Activated T-cell treated with anti-CD3 and anti-CD28 coated beads for 4 hours (primary cell): ENCODE data around the gene PCDH9.
"Not testable (repeated sequence)": the region's sequence is repeated elsewhere in the genome, so short reads cannot be mapped to it uniquely, and the experiment has no call there.

Experiments used
- DNase-seq: peaks from one replicate; pipeline ENCODE4 v3.0.0-alpha.2; 2020

PCDH9 gene

GRCh38 chr13:66312312-66313087 lies 917.6 kb downstream of the PCDH9 start:
- no peak for DNase-seq

- no peak for DNase-seq
Measured at GRCh38 chr13:66305961-66306617, 924.0 kb downstream of the PCDH9 start.

GRCh38 chr13:66301482-66301881 lies 928.7 kb downstream of the PCDH9 start:
- DNase-seq: no peak

DNA sequence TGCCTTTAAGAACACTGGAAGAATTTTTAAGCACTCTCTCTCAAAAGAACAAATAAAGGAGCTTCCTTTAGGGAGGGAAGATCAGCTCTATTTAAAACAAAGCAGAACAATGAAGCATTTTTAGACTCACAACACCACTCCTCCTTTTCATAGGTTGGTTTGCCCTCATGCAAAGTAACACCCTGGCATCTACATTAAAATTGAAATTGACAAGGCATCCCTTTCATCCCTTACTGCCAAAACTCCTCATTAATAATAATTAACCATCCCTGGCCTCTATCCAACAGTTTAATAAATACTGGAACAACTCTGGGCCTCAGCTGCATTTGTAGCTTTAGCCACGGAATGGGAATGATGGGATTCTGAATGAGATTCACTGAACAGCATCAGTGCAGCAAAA lies 929.1 kb downstream of the PCDH9 start:
- no peak for DNase-seq

DNA sequence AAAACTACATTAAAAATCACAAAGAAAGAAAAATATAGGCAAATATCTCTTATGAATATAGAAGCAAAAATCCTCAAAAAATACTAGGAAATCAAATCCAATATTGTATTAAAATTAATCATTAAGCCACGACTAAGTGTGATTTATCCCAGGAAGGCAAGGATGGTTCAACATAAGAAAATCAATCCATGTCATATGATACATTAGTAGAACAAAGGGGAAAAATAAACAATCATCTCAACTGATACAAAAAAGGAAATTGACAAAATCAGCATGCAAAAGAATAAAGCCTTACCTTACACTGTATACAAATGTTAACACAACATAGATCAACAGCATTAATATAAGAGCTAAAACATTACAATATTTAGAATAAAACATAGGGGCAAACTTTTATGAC lies 933.3 kb downstream of the PCDH9 start:
- DNase-seq: no peak

DNA sequence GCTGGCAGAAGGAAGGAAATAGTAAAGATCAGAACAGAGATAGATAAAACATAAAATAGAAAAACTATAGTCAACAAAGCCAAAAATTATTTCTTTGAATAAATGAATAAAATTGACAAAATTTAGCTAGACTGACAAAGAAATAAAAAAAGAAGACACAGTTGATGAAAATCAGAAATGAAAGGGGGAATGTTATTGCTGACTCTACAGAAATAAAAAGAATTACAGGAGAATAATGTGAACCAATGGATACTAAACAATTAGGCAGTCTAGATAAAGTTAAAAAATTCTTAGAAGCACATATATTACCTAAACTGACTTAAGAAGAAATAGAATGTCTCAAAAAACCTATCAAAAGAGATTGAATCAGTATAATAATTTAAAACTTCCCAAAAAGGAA lies 933.8 kb downstream of the PCDH9 start:
- DNase-seq: no peak

GRCh38 chr13:66286806-66287205 lies 943.3 kb downstream of the PCDH9 start:
- DNase-seq: not testable (repeated sequence)

DNA sequence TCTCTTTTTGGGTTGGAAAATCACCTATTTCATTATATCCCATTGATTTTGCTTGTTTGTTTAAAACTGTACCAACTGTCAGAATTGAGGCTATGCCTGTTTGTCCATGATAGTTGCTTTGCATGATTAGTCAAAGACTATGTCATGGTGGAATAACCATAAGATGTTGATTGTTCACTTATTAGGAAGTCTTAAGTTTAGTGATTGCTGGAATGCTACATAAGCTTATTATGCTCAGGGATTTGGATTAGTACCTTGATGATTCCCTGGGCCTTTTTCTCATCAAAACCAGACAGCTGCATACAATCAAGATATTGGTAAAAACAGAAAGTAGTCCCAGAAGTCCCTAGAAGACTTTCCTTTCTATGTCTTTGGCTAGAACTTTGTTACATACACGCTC lies 954.7 kb downstream of the PCDH9 start:
- DNase-seq: no peak

GRCh38 chr13:66273011-66273410 lies 957.1 kb downstream of the PCDH9 start:
- DNase-seq: no peak

DNA sequence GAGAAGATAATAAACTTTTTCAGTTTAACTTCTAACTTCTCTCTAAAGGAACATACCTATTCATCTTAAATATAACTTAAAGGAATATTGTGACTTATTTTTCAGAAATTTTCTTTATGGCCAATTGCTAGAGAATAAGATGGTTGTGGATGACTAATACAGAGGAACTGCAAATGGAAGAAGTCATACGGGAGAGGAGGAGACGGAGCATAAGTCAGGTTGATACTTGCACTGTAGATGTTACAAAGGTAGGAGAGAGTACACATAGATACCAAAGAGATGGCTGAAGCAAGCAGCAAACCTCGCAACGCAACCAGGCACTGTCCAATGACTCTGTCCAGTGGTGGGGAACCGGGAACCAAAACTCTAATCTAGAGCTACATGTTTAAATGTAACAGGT lies 963.4 kb downstream of the PCDH9 start:
- DNase-seq: no peak

GRCh38 chr13:66266348-66266747 lies 963.8 kb downstream of the PCDH9 start:
- no peak for DNase-seq

DNA sequence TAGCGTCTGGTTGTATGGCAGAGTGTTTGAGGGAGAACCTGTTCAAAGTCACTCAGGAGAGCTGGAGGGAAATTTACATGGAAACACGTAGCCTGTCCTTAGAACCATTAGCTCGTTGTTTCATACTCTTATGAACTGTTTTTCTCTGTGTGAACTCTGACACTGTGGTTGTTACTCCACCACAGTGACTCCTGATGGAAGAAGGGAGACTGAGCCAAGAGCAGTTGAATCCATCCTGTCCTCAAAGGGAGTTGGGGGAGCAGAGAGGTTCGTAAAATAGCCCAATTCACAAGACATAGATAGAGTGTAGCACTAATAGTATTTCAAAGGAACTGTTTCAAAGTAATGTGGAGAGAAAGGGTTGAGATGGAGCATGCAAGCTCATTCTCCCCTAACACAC lies 964.8 kb downstream of the PCDH9 start:
- DNase-seq: no peak

DNA sequence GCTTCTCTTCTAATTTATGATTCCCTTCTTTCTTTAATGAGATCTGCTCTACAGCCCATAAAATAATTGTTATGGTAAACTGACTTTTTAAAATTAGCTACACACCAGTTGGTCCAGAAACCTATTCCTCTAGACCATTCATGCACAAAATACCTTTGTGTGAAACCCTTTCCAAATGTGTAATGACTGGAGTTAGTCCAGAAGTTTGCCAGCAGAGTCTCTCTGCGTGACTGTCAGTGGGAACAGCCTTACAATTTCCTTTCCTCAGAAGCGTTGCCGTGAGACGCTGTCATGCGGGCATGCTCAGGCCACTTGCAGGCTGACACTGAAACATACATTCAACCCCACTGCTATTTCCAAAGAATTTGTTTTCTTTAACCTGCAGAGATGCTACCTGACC lies 965.2 kb downstream of the PCDH9 start:
- DNase-seq: no peak

DNA sequence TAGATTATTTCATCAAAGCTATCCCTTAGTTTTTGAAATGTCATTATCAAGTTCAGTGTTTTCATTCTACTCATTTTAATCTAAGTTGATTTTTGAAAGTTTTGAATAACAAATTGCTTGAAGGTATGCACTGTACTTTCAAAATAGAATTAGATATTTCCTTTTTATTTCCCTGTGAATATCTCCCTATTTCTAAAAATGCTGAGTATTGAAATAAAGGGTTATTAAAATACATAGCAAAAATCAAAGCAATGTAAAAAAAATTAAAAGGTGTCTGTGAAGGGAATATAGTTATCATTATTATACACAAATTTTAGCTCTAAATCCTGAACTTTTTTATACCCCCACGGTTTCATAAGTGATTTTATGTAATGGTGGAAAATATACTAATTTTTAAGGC lies 967.8 kb downstream of the PCDH9 start:
- DNase-seq: no peak

- DNase-seq: not testable (repeated sequence)
Measured at GRCh38 chr13:66259426-66259825, 970.7 kb downstream of the PCDH9 start.
